Heart right ventricle (tissue), 16 donors: Measurements from ENCODE around the gene GNG7. TPM values are rescaled to one million over a fixed set of nuclear protein-coding genes. Genes with fewer than 3 reads are reported as not detected.
A peak's percentile ranks its signal among the peaks of the same experiment; 100 is the strongest.

Experiments used
- ATAC-seq, 8 donors: fragments of 200-7000 bp; cut with Tn5 transposase; one replicate each; pipeline ENCODE4 v1.9.1; 2020; ENCODE audit warnings: mild to moderate bottlenecking in 8 of 8, moderate library complexity in 8 of 8, moderate number of reproducible peaks in 1 of 8
- DNase-seq, 2 donors: peaks; one replicate each; pipeline ENCODE4 v3.0.0-alpha.2; 2020
- H3K27ac ChIP-seq, 10 donors: fragments of 200-600 bp; sonication (generic) in 2 of 10; one replicate each; pipeline versions ENCODE4 v1.5.0 to v1.8.0; 2020 to 2022; ENCODE audit warnings: mild to moderate bottlenecking in 3 of 10
- H3K27me3 ChIP-seq, 7 donors: fragments of 200-600 bp; one replicate each; pipeline ENCODE4 v1.8.0; 2021 to 2022; ENCODE audit warnings: mild to moderate bottlenecking in 2 of 7
- H3K36me3 ChIP-seq, 9 donors: fragments of 200-600 bp; sonication (generic) in 1 of 9; one replicate each; pipeline versions ENCODE4 v1.5.0 to v1.8.0; 2020 to 2022; ENCODE audit warnings: mild to moderate bottlenecking in 2 of 9
- H3K4me1 ChIP-seq, 9 donors: fragments of 200-600 bp; sonication (generic) in 1 of 9; one replicate each; pipeline versions ENCODE4 v1.5.0 to v1.8.0; 2020 to 2022; ENCODE audit warnings: mild to moderate bottlenecking in 4 of 9
- H3K4me3 ChIP-seq, 10 donors: fragments of 200-600 bp; sonication (generic) in 2 of 10; one replicate each; pipeline versions ENCODE4 v1.5.0 to v1.8.0; 2020 to 2022; ENCODE audit warnings: mild to moderate bottlenecking in 7 of 10, moderate library complexity in 2 of 10
- H3K9me3 ChIP-seq, 11 donors: fragments of 200-600 bp in 10 of 11; sonication (generic) in 2 of 11; one replicate each; pipeline versions ENCODE4 v1.5.0 to v1.8.0; 2013 to 2022; ENCODE audit warnings: mild to moderate bottlenecking in 2 of 11, control low read depth in 1 of 11, moderate library complexity in 1 of 11
- WGBS, 2 donors: extraction: QIAGEN DNeasy Blood & Tissue Kit; methylation state at CpG; one replicate each; pipeline ENCODE4 v1.1.7; 2013; ENCODE audit warnings: inconsistent platforms in 1 of 2; 5-methylcytosine and 5-hydroxymethylcytosine counted together
- intact Hi-C, 10 donors: fragments of 100-400 bp; cut with DNase I; formaldehyde crosslinking; loops; one replicate each; pipeline versions ENCODE4 v1.11.1 to v1.14.2; 2022
- polyA plus RNA-seq, 2 donors: library from polyadenylated mRNA; stranded (reverse); fragments of 200-250 nt; gene quantifications; one replicate each; pipeline ENCODE4 v1.2.3, GENCODE V29; 2013
- total RNA-seq, 10 donors: library from RNA; stranded (reverse); fragmentation: NEBNext Ultra II Directional in 3 of 10; extraction: Animal tissue kit (Norgen Biotek cat#: 25700) in 3 of 10; gene quantifications; one replicate each; pipeline versions ENCODE4 v1.2.1 to v1.2.4, GENCODE V29; 2021 to 2023
- TF ChIP-seq, protein P1 (sequence below), 9 donors: fragments of 200-600 bp; sonication (generic) in 2 of 9; IDR thresholded peaks; one replicate each; pipeline versions ENCODE4 v1.5.0 to v1.8.0; 2021 to 2022; ENCODE audit warnings: antibody characterized with exemption in 9 of 9, mild to moderate bottlenecking in 5 of 9, moderate library complexity in 1 of 9
- donor health status: Arrhythmogenic right ventricular cardiomyopathy.
- donor health status: ischemic (EF 13 %, LVEDD 7.1; RV severe dilation, severe dysfunction).
- donor health status: healthy with polysubstance abuse.
- donor health status: DM: no; HTN: yes; CAD: no.
- donor health status: DM: no; HTN: no; CAD: no.
- donor health status: ischemic (EF 25% LVEDD 6.9; RV normal size, moderate dysfunction).
- donor health status: ischemic (EF 25% LVEDD 5.7; RV mildly dilated, moderate dysfunction).
- donor health status: healthy.
- donor health status: DM: yes; HTN: yes; CAD: no.
- donor health status: Ischemic cardiomyopathy.
- donor health status: ischemic (EF 35%, LVEDD 5.7; RV mildly dilated, moderate dysfunction).
- donor health status: nonischemic (EF 11% LVEDD 7.7; RV severe dilation, severe dysfunction).
- donor health status: DM: yes; HTN: yes; CAD: no.
- donor health status: PGD.
- donor health status: ischemic (EF 29% LVEDD 5.4; RV normal size, mild dysfunction).
- donor health status: nonischemic (EF 23%, LVEDD 6.1; RV moderate dilation, normal function).

The GNG7 gene
- total and polyA plus RNA-seq, 12 donors = 8.4 to 56.9 (median 39.1) TPM

DNA sequence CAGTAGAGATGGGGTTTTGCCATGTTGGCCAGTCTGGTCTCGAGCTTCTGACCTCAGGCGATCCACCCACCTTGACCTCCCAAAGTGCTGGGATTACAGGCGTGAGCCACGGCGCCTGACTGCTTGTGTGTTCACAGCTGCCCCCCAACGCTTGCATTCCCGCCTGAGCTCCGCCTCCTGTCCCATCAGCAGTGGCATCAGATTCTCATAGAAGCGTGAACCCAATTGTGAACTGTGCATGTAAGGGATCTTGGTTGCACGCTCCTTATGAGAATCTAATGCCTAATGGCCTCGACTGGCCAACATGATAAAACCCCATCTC, 150.7 kb downstream of the GNG7 start:
- WGBS, 2 donors = 94 to 95% methylated on average over 11 of the region's 11 CpGs
- H3K36me3 ChIP-seq = no peaks in the 10 kb centered on the region
- intact Hi-C loops = no loop called here
- H3K9me3 ChIP-seq = peaks cover 0 to 3% (median 0%) of the 10 kb centered on the region in 11 donors
- H3K4me3 ChIP-seq = no peak overlapping the region
- ATAC-seq (no peak), DNase-seq (no peak)
- H3K27ac ChIP-seq = peak overlapping the region in 1 of 10 donors; percentile 81
- H3K27me3 ChIP-seq = no peaks in the 10 kb centered on the region
- peaks cover 5 to 59% (median 20%) of the 10 kb centered on the region in 9 donors for H3K4me1 ChIP-seq
- TF ChIP-seq, protein P1, sequence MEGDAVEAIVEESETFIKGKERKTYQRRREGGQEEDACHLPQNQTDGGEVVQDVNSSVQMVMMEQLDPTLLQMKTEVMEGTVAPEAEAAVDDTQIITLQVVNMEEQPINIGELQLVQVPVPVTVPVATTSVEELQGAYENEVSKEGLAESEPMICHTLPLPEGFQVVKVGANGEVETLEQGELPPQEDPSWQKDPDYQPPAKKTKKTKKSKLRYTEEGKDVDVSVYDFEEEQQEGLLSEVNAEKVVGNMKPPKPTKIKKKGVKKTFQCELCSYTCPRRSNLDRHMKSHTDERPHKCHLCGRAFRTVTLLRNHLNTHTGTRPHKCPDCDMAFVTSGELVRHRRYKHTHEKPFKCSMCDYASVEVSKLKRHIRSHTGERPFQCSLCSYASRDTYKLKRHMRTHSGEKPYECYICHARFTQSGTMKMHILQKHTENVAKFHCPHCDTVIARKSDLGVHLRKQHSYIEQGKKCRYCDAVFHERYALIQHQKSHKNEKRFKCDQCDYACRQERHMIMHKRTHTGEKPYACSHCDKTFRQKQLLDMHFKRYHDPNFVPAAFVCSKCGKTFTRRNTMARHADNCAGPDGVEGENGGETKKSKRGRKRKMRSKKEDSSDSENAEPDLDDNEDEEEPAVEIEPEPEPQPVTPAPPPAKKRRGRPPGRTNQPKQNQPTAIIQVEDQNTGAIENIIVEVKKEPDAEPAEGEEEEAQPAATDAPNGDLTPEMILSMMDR (IDR thresholded peaks at IDR 0.05) = no peak

DNA sequence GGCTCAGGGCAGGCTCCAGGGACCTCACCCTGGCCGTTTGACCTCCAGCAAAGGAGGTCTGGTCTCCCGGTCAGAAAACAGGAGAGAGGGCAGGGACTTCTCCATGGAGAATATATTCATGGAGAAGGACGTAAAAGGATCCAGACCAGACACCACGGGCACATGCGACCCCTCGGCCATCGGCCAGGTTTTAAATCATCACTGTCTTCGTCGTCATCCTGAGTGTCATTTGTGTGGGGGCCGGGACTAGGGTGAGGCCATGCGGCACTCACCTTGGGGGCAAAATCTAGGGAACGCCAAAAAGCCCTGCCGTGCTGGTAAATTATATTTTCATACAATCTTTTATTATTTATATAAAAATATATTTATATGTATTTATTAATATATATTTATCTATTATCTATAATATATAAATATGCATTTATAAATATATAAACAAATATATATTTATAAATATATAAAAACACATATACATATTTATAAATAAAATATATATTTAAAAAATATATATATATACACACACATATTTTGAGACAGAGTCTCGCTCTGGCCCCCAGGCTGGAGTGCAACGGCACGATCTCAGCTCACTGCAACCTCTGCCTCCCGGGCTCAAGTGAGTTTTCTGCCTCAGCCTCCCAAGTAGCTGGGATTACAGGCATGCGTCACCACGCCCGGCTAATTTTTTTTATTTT, 151.2 kb downstream of the GNG7 start:
- WGBS, 2 donors = 85 to 88% methylated on average over 20 of the region's 20 CpGs
- TF ChIP-seq, protein P1 (IDR thresholded peaks at IDR 0.05) = no peak
- intact Hi-C loops = no loop called here
- no peak overlapping the region for H3K4me3 ChIP-seq
- DNase-seq = no peak
- H3K27me3 ChIP-seq = no peaks in the 10 kb centered on the region
- peaks cover 6 to 62% (median 25%) of the 10 kb centered on the region in 9 donors for H3K4me1 ChIP-seq
- ATAC-seq = no peak
- no peaks in the 10 kb centered on the region for H3K36me3 ChIP-seq
- H3K9me3 ChIP-seq = peaks cover 0 to 3% (median 0%) of the 10 kb centered on the region in 11 donors
- H3K27ac ChIP-seq = peak overlapping the region in 6 of 10 donors; percentile 34 to 89 (median 67)

DNA sequence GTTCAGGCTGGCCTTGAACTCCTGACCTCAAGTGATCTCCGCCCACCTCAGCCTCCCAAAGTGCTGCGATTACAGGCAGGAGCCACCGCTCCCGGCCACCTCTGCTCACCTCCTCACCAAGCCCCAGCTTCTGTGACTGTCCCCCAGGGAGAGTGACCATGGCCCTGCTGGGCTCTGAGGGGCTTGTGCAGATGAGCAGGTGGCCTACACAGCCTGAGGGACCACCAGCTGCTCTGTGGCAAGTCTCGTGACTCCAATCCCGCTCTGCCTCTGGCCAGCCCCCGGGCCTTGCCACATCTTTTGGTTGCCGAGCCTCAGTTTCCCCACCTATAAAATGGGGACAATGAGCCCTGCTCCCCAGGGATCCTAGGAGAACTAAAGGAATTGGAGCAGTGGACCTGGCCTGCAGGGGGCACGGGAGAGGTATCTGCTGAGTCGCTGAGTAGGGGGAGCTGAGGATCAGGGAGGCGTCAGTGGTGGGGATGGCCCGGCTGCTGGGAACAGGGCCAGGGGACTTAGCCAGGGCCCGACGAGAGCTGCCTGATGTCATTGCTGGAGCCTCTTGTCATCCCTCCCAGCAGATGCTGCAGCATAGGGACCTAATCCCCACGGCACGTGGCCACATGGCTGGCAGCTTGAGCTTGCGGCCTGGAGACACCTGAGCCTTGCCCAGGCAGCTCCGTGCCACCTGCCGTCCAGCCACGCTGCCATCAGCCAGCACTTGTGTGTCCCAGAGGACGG, 151.9 kb downstream of the GNG7 start:
- Histone ChIP-seq H3K9me3 (peaks cover 0 to 3% (median 0%) of the 10 kb centered on the region in 11 donors), H3K27me3 (no peaks in the 10 kb centered on the region), H3K27ac (peak overlapping the region in 9 of 10 donors; percentile 24 to 89 (median 66)), H3K4me3 (no peak overlapping the region), H3K4me1 (peaks cover 12 to 66% (median 32%) of the 10 kb centered on the region in 9 donors), H3K36me3 (no peaks in the 10 kb centered on the region)
- TF ChIP-seq, protein P1 (IDR thresholded peaks at IDR 0.05) = peak in 1 of 9 donors; percentile 5
- peak in 2 of 8 donors; percentile 6 to 37 for ATAC-seq
- intact Hi-C loops = no loop called here
- DNase-seq = peak; percentile 40 to 45
- 55 to 63% methylated on average over 21 of the region's 21 CpGs for WGBS, 2 donors

DNA sequence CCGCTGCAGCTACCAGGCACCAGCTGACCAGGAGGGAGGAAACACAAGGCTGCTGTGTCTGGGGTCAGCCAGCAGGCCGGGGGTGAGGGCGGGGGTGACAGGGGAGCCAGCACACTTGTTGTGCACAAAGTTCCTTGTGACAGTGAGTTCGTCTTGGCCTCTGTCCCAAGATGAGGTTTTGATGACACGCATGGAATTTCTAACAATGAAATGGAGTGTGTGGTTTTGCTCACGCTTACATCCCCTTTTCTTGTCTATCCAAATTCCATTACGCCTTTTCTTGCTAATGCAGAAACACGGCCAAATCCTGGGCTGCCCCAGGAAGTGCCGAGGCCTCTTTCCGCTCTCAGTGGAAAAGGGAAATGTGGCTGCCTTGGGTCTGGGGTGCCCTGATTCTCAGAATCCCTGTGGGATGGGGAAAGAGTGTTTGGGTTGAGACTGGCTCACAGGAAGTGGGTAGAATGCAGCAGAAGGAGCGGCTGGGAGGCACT, 152.7 kb downstream of the GNG7 start:
- Histone ChIP-seq H3K9me3 (peaks cover 0 to 3% (median 0%) of the 10 kb centered on the region in 11 donors), H3K4me3 (no peak overlapping the region), H3K36me3 (no peaks in the 10 kb centered on the region), H3K27ac (peak overlapping the region in 9 of 10 donors; percentile 24 to 89 (median 66)), H3K4me1 (peaks cover 15 to 75% (median 41%) of the 10 kb centered on the region in 9 donors), H3K27me3 (no peaks in the 10 kb centered on the region)
- 46 to 64% methylated on average over 11 of the region's 11 CpGs for WGBS, 2 donors
- DNase-seq (peak; percentile 73 to 81), ATAC-seq (peak in 7 of 8 donors; percentile 15 to 64 (median 46))
- intact Hi-C loops = loop anchor here in 2 of 10 donors (2.0 to 5.0 kb wide), 2 partner anchors 27 to 63 kb away; no protein-coding TSS in a partner anchor
- TF ChIP-seq, protein P1 (IDR thresholded peaks at IDR 0.05) = peak in 1 of 9 donors; percentile 3
